HG02623 (cell line): ENCODE measurements around the gene ZC3H6.
"Not testable (repeated sequence)": the region's sequence is repeated elsewhere in the genome, so short reads cannot be mapped to it uniquely, and the experiment has no call there.

Experiments
- ATAC-seq: cut with Tn5 transposase; IDR thresholded peaks from one replicate; pipeline ENCODE4 v1.9.1; 2021; ENCODE audit warnings: moderate library complexity; ENCODE audit not compliant: unreplicated experiment

ZC3H6 gene

DNA sequence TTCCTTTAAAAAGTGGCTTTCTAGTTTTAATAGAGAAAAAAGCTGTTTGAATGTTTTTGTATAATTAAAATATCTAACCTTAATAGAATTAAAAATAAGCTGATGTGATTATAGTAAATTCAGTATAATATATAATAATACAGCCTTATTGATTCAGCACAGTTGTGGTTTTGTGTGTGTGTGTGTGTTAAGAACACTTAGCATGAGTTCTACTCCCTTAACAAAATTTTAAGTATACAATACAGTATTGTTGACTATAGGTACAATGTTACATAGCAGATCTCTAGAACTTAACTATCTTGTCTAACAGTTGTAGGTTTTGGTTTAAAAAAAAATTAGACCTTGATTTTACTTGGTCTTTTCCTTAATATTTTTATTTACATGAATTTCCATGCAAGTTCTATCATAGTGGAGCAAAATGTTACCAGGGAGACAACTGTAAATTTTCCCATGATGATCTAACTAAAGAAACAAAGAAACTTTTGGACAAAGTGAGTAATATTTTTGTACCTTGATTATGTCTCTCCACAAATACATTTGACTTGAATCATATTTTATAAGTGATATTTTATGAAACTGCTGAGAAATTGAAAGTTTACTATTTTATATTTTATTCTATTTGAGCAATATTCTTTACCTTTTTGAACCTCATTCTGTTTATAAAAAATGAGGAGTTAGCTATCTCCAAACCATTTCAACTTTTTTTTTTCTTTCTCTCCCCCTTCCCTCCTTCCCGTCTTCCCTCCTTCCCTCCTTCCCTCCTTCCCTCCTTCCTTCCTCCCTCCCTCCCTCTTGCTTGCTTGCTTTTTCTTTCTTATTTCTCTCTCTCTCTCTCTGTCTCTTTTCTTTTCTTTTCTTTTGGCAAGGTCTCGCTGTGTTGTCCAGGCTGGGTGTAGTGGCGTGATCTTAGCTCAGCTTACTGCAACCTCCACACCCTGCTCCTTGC, 46.3 kb downstream of the ZC3H6 start:
- ATAC-seq = no peak

DNA sequence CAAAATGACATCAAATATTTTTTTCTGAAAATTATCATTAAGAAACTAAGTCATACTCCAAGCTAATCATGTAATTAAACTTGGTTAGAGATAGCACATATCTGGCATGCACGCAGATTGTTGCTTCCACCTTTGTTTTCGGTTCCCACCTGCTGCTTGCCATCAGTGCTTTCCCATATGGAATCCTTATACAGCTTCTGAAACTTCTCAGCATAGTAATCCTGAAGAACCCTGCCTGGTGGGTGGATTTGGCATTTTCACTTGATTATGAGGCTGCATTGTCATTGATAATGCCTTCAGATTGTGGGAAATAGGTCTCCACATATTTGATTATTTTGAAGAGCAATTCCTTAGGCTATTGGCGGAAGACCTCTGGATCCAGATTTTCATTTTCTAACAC, 47.5 kb downstream of the ZC3H6 start:
- ATAC-seq = no peak

DNA sequence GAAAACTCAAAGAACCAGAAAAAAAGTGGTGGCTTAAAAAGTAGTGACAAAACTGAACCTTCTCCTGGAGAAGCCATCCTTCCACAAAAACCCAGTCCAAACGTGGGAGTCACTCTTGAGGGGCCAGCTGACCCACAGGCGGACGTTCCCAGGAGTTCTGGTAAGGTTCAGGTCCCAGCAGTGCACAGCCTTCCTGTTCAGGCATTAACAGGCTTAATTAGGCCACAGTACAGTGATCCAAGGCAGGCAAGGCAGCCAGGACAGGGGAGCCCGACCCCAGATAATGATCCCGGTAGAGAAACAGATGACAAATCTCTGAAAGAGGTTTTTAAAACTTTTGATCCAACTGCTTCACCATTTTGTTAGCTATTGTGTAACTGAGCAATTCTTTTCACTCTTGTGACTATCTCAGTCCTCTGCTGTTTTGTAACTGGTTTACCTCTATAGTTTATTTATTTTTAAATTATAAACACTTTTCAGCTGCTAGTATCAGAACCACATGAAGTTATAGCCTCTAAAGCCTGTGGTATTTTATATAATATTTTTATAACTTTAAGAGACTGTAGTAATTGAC, 56.8 kb downstream of the ZC3H6 start:
- ATAC-seq = no peak

DNA sequence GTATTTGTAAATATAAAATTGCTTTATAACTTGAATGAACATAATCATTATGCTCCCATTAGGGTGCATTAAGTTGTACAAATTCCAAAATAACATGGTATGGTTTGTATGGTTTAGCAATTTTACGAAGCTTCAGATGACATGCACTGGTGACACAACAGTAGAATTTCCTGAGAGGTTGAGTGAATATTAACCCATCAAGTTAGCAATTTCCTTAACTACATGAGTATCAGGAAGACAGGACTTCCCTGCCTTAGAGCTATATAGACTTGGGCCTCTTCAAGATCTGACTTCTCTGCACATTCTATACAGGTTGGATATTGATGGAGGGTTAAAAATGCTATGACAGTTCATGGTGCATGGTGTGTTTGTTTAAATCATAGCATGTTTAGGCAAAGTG, 60.2 kb downstream of the ZC3H6 start:
- no peak for ATAC-seq

DNA sequence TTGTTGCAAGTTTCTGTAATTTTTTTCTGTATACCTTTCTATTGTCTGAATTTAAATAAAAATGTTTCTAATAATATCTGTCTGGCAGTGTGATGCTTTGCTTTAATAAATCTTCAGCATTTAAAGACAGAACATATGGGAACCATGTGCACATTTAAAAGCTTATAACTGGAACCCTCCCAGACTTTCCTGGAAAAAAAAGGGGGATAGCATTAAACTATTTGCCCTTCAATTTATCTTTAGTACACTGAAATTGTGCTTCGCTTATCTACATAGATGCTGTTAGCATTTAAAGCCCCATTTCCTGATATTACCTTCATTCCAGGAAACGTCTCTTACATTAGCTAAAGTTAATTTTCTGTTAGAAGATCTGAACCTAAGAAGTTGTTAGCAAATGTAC, 64.6 kb downstream of the ZC3H6 start:
- no peak for ATAC-seq

DNA sequence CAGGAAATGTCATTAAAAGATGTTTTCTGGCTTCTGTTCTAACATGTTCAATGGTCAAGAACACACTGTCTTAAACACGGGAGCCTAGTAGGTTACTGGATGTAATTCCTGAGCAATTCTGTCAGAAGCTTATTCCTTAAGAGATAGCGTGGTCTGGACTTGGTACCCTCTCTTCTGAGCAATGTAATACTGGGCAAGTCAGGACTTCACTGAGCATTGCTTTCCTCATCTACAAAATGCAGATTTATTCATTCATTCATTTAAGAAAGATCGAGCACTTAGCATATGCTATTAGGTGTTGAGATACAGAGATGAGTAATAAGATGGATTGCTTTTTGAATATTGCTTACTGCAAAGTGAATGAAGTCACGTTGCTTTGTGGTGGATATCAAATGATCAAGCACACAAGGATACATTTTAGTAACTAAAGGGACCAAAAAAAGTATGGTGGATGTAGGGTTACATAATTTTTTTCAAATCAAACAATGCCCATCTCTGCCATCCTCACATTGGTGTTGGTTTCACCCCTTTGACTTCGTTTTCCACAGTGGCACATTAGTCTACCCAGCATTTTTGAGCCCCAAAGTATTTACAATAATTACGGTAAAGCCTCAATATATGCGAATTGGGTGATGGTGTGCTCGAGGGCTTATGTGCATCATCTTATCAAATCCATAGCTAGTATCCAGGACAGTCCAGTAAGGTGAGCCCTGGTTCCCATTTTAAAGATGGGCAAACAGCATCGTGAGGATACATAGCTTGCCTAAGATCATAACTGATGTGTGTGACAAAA, 65.3 kb downstream of the ZC3H6 start:
- no peak for ATAC-seq

DNA sequence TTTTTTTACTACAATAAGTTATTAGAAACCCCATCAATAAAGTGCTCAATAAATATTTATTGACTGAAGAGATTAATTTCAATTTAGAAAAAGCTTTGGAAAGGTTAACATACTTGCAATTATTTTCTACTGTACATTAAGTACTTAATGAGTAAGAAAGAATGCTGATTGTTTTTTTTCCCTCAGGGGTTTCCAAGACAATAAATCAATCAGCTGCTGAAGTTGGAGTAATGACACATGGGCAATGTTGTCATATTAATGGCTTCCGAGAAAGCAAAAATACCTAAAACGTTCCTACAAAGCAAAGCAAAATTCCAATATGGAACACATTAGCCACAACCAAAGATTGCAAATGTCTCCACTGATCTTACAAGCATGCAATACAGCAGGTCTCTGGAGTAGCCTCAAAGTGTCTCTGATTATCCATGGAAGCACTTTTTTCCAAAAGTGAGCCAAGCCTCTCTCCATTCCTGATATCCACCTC, 66.7 kb downstream of the ZC3H6 start:
- no peak for ATAC-seq

DNA sequence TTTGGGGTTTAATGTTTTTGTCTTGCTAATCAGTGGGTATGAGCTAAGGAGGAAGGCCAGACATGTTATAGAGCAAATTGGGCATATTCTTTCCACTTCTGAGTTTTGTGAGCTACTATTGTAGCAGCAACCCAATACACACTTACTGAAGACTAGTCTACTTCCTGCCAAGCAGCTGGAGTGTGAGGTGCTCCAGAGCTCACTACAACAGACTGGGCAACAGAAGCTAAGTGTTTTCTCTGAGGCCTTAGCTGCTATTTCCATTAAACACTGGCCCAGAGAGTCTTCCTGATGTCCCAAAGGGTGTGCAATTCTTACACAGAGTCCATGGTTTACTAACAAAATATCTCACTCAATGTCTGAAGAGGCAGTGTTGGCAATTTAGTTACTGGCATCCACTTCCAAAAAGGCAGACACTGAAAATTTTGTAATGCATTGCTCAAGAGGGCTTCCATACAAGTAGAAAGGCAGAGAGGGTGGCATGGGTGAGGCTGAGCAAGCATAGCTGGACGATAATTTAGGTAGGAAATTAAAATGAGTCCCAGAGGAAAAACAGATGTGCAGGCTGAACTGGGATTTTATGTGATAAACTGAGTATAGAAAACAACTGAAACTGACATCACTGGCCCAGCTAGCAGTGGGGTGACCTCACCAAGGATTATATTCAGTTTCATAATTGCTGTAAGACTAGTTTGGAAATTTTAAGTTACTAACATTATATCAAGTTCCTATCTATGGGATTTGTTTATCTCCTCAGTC, 68.6 kb downstream of the ZC3H6 start:
- no peak for ATAC-seq

DNA sequence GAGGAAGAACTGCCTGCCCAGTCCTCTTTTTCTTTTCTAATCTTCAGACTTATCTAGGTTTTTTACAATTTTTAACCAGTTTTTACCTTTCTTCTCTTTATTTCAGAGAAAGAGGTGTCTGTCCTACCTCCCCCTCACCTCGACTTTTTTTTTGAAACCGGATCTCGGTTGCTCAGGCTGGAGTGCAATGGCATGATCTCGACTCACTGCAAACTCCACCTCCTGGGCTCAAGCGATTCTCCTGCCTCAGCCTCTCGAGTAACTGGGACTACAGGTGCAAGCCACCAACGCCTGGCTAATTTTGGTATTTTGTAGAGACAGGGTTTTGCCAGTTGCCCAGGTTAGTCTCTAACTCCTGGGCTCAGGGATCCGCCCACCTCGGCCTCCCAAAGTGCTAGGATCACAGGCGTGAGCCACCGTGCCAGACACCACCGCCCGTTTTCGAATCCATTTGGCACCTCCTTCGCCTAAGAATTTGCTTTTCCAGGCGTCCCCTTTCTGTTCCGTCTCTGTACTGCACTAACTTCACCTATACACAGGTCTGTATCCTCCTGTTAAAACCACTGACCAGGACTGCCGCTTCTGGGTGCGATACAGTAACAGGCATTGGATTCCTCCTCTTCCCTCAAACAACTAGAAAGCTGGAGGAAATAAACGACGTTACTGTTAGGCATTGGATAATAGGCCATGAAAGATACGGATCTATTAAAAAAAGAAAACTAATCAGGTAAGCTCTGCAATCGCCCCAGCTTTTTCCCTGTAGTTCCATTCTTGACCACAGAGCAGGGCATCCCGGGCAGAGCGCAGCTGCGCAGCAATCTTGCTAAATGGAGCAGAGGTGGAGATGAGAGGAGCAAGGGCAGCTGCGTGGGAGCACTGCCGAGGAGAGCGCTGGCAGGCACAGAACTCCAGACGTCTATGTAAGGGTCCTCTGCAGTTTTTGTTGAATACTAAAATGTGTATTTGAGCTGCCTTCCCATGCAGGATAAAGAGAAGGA, 69.9 kb downstream of the ZC3H6 start:
- ATAC-seq = no peak

DNA sequence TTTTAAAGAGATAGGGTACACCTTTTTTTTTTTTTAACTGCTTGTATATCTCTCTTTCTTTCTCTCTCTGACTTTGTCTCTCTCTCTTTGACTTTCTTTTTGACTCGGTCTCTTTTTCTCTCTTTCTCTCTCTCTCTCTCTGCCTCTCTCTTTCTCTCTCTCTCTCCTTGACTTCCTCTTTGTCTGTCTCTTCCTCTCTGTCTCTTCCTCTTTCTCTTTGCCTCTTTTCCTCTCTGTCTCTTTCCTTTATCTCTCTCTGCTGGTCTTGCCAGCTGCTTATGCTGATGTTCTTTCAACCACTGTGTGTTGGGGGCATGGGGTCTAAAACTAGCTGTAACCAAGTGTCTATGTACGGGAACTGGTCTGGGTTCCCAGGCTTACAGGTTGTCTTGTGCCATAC, 76.9 kb downstream of the ZC3H6 start:
- ATAC-seq = not testable (repeated sequence)

DNA sequence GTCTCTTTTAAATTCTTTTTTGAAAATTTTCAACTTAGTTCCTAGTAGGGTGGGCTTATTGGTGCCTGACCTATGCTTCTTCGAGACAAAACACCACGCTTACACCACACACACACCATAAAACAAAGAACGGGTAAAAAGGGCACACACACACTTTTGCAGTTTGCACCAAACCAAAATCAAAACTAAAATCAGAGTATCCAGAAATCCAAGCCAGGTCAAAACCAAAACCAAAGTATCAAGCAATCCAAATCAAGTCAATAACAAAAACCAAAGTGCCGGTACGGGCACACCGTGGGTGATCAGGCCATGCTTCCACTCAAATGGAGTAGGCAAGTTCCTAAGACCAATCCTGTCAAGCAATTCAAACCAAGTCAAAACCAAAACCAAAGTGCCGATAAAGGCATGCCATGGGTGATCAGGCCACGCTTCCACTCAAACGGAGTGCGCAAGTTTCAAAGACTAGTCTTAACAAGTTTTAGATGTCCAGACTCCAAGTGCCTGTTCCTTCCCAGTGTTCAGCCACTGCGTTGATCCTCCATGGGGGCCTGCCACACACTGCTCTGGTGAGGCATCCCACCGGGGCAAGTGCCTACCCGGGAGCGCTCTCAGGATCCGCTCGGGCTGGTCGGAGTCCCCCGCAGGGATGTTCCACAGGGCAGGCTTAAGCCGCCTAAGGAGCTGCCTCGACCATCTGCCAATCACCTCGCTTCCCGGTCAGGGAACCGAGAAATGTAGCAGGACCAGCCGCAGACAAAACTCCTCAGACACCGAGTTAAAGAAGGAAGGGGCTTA, 77.6 kb downstream of the ZC3H6 start:
- ATAC-seq = not testable (repeated sequence)

DNA sequence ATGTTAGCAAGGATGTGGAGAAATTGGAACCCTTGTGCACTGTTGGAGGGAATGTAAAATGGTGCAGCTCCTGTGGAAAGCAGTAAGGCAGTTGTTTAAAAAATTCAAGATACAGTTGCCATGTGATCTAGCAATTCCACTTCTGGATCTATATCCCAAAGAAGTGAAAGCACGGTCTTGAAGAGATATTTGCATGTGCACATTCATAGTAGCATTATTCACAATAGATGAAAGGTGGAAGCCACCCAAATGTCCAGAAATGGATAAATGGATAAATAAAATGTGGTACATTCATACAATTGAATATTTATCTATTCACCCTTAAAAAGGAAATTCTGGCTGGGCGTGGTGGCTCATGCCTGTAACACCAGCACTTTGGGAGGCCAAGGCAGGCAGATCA, 78.9 kb downstream of the ZC3H6 start:
- ATAC-seq = not testable (repeated sequence)

DNA sequence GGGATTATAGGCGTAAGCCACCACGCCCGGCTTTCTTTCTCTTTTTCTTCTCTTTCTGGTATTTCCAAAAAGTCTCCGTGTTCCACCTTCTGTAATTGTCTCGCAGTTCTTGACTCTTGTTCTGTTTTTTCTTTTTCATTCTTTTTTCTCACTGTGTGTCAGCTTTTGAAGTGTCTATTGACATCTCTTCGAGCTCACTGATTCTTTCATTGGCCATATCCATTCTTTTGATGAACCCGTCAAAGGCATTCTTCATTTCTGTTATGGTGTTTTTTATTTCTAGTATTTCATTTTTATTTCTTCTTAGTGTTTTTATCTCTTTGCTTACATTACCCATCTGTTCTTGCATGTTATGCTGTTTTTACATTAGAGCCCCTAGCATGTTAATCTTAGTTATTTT, 84.7 kb downstream of the ZC3H6 start:
- ATAC-seq = not testable (repeated sequence)
